Brain pericyte (primary cell): ENCODE data around the gene DPF3.
A peak's percentile ranks its signal among the peaks of the same experiment; 100 is the strongest.

Experiments
- DNase-seq: peaks from one replicate; pipeline ENCODE4 v3.0.0-alpha.2; 2012; ENCODE audit warnings: low read depth, low spot score

The DPF3 gene

GRCh38 chr14:72646861-72647528 lies 246.9 kb downstream of the DPF3 start:
- peak; percentile 44 for DNase-seq

DNA sequence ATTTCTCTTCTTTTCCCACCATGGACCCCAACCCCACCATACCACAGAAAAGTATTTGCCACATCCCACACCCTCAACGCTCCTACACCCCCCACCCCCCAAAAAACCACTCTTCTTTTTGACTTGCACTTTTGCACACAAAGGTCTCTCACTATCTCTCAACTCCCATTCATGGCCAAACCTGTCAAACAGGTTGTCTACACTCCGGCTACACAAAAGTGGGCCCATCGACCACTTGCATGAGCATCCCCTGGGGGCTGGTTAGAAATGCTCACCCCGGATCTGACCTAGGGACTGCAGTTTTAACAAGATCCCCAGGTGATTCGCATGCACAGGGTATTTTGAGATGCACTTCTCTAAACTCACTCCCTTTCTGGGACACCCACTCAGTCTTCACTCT lies 248.2 kb downstream of the DPF3 start:
- DNase-seq: no peak

GRCh38 chr14:72644758-72645489 lies 249.0 kb downstream of the DPF3 start:
- DNase-seq: no peak

DNA sequence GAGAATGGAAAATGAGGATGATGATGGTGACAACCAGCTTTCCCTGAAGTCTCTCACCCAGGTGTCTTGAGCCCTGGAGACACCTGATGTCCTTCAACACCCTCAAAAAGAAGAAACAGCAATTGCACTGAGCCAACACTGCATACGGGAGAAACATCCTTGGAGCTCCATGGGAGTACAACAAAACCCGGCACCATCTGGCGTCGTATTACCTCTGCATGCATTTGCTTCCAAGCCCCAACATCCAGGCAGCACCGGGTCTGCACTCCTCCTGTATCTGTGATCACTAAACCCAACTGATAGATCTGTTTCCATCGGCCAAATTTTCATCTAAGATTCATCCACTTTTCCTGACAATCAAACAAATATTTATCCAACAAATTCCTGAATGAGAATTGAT lies 249.9 kb downstream of the DPF3 start:
- DNase-seq: no peak

GRCh38 chr14:72643317-72643801 lies 250.5 kb downstream of the DPF3 start:
- DNase-seq: peak; percentile 84

GRCh38 chr14:72640911-72641485 lies 252.9 kb downstream of the DPF3 start:
- DNase-seq: no peak

GRCh38 chr14:72638021-72638420 lies 255.9 kb downstream of the DPF3 start:
- no peak for DNase-seq

GRCh38 chr14:72636871-72637270 lies 257.0 kb downstream of the DPF3 start:
- DNase-seq: no peak

- no peak for DNase-seq
These were observed 257.8 kb downstream of the DPF3 start for GRCh38 chr14:72636094-72636493.

DNA sequence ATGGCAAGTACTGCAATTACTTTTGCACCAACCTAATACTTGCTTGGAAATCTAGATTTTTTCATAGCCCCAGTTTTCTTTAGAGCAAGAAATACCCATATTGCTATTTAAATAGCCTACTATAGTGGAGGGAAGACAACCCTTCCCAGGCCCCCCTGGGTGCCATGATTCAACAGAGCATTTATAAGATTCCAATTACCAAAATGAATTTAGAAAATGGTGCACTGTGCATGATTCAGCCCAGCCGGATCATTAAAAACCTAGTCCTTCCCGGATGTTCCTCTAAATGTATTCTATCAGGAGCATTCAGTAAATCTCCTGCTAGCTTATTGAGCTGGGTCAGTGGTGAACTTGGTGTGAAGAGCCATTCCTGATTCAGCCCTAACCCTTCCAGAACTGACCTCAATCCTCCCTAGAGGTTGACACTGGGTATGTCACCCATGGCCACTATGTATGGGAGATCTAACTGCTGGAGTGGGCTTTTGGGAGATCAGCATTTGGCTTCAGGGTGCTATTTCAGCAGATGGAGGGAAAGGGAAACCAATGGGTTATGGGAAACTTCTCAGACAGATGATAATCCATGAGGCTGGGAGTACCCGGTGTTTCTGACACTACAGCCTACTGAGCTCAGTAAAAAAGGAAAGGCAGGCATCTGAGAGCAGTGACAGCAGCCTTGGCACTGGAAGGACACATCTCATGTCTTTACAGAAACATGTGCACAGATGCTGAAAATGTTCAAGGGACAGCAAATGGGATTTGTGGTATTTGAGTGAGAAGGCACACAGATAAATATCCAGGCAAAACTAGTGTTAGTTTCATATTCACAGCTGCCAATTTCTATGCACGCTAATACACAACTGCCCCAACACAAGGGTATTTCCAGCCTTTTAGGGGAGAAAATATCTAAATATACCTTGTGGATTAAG lies 258.9 kb downstream of the DPF3 start:
- DNase-seq: no peak

GRCh38 chr14:72633551-72633950 lies 260.4 kb downstream of the DPF3 start:
- no peak for DNase-seq

GRCh38 chr14:72632727-72633126 lies 261.2 kb downstream of the DPF3 start:
- DNase-seq: no peak

- DNase-seq: no peak
These were observed 262.5 kb downstream of the DPF3 start for GRCh38 chr14:72631401-72631800.

DNA sequence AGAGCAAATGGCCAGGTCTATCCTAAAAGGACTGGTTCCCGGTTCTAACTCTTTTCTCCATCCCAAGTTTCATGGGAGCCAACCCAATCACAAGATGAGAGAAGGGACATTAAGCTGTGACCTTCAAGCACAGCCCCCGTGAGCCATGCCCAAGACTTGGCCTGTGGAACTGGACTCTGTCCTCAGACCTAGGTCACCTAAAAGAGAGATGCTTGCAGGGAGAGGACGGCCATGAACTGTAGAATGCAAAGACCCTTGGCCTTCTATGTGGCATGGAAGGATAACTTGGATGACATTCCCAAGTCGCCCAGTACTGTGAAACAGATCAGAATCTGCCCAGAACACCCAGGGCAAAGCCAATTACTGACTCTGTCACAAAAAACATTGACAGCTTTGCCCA lies 263.5 kb downstream of the DPF3 start:
- DNase-seq: no peak

DNA sequence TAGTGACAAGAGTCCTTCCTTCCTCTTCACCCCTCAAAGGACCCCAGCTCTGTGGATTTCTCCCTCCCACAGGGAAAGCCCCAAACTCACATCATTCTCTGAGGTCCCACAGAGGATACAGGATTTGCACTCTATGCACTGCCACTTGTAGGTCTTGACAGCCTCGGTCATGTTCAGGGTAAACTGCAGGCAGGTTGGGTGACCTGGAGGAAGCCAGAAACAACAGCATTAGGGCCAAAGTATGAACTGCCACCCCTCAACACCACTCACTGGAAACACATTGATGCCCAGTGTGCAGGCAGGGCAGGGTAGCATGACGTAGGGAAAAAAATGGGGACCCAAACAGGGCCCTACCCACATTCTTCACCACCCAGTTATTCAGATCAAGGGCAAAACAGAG lies 264.4 kb downstream of the DPF3 start:
- no peak for DNase-seq

DNA sequence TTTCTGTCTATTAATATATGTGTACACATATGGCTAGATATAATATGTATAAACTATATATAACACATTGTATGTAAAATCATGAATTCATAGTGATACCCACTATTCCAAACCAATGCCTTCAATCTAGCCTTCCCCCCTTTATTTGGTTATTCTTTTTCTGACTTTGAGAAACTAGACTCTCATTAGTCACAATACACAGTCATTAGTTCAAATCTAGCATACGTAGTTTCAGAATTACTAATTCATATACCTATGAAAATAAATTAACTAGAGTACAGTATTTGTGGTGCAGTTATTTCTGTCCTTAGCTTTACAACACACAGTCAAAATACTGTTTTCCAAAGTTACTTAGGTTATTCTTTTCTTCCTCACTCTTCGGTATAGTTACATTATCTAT lies 268.2 kb downstream of the DPF3 start:
- DNase-seq: no peak

GRCh38 chr14:72621387-72622065 lies 272.4 kb downstream of the DPF3 start:
- no peak for DNase-seq

- DNase-seq: no peak
These were observed 274.0 kb downstream of the DPF3 start for GRCh38 chr14:72619881-72620280.

- no peak for DNase-seq
These were observed 274.8 kb downstream of the DPF3 start for GRCh38 chr14:72619111-72619571.

- no peak for DNase-seq
These were observed 275.5 kb downstream of the DPF3 start for GRCh38 chr14:72618424-72618823.

- DNase-seq: no peak
These were observed 276.4 kb downstream of the DPF3 start for GRCh38 chr14:72617391-72618031.
